Activated gamma-delta T cell treated with anti-CD3 and anti-CD28 coated beads, Interleukin-2, amount 50 U/mL, for 16 hours (primary cell): Measurements from ENCODE around the gene HAGH.
A peak's percentile ranks its signal among the peaks of the same experiment; 100 is the strongest.

Experiments used
- DNase-seq: peaks from one replicate; pipeline ENCODE4 v3.0.0-alpha.2; 2020; ENCODE audit warnings: low read depth

HAGH gene

GRCh38 chr16:1786242-1787055 lies 40.2 kb downstream of the HAGH start:
- DNase-seq = no peak

GRCh38 chr16:1785846-1786170 lies 40.8 kb downstream of the HAGH start:
- DNase-seq = no peak

GRCh38 chr16:1784977-1785845 lies 41.4 kb downstream of the HAGH start:
- DNase-seq = no peak

- peak; percentile 96 for DNase-seq
Observed at GRCh38 chr16:1782408-1783264, 44.0 kb downstream of the HAGH start, which contains the start of the genes NUBP2 and SPSB3. NUBP2 (plus strand) TSS chr16:1782960; CDS start chr16:1783021, 61 bp downstream. SPSB3 (minus strand) TSS chr16:1782571; CDS start chr16:1781483, 1,088 bp downstream.

GRCh38 chr16:1781758-1782407 lies 44.7 kb downstream of the HAGH start:
- DNase-seq = no peak

- DNase-seq = no peak
Observed at GRCh38 chr16:1781254-1781653, 45.4 kb downstream of the HAGH start.

GRCh38 chr16:1780677-1781072 lies 46.0 kb downstream of the HAGH start:
- no peak for DNase-seq

- DNase-seq = no peak
Observed at GRCh38 chr16:1779741-1780676, 46.6 kb downstream of the HAGH start.

GRCh38 chr16:1779234-1779701 lies 47.4 kb downstream of the HAGH start:
- no peak for DNase-seq

- DNase-seq = no peak
Observed at GRCh38 chr16:1778200-1779179, 48.1 kb downstream of the HAGH start.

- no peak for DNase-seq
Observed at GRCh38 chr16:1777375-1778199, 49.0 kb downstream of the HAGH start.

- no peak for DNase-seq
Observed at GRCh38 chr16:1776991-1777374, 49.6 kb downstream of the HAGH start.

- DNase-seq = no peak
Observed at GRCh38 chr16:1776672-1776955, 50.0 kb downstream of the HAGH start.

- no peak for DNase-seq
Observed at GRCh38 chr16:1775846-1776671, 50.6 kb downstream of the HAGH start.

GRCh38 chr16:1775006-1775845 lies 51.4 kb downstream of the HAGH start:
- no peak for DNase-seq

- DNase-seq = no peak
Observed at GRCh38 chr16:1774448-1774780, 52.2 kb downstream of the HAGH start.
